ENCODE measurements around the gene MOV10. TPM values are rescaled to one million over a fixed set of nuclear protein-coding genes. Genes with fewer than 3 reads are reported as not detected.

MOV10 gene
- total RNA-seq, result 53.0 TPM

- peak within 1 kb of the TSS; percentile 93 for H3K27ac ChIP-seq
- H3K27me3 ChIP-seq, result no peaks in the 10 kb centered on the region
- TF ChIP-seq CTCF (IDR thresholded peaks at IDR 0.05), result no peak
- peak; percentile 9 to 80 for TF ChIP-seq POLR2AphosphoS5 (IDR thresholded peaks at IDR 0.05; ENCODE audit: insufficient read depth in 1 of 2, low read depth in 1 of 2)
- intact Hi-C loops (cut with DNase I), result loop anchor here (5.0 kb wide), 1 partner anchor 38 kb away; no protein-coding TSS in a partner anchor
- DNase-seq (ENCODE audit: extremely low spot score in 2 of 2), result peak in 1 of 2 donors; percentile 88
- H3K9me3 ChIP-seq, result no peaks in the 10 kb centered on the region
- H3K4me3 ChIP-seq, result peak within 1 kb of the TSS; percentile 69 to 75
- H3K4me1 ChIP-seq, result peaks cover 30% of the 10 kb centered on the region
- H3K36me3 ChIP-seq, result peaks cover 0 to 5% of the 10 kb centered on the region in 2 donors
Observed at GRCh38 chr1:112674440-112674985, at the start of gene MOV10. Gene MOV10 (plus strand): TSS chr1:112674659. CDS start chr1:112674913, 254 bp downstream.

- no peak overlapping the region for H3K4me3 ChIP-seq
- no peak for DNase-seq (ENCODE audit: extremely low spot score in 2 of 2)
- H3K27ac ChIP-seq, result no peak overlapping the region
- no peaks in the 10 kb centered on the region for H3K27me3 ChIP-seq
- intact Hi-C loops (cut with DNase I), result no loop called here
- TF ChIP-seq CTCF (IDR thresholded peaks at IDR 0.05) (no peak), POLR2AphosphoS5 (IDR thresholded peaks at IDR 0.05; ENCODE audit: insufficient read depth in 1 of 2, low read depth in 1 of 2) (no peak), POLR2A (IDR thresholded peaks at IDR 0.05) (no peak)
- H3K9me3 ChIP-seq, result no peaks in the 10 kb centered on the region
- H3K4me1 ChIP-seq, result peaks cover 92% of the 10 kb centered on the region
- H3K36me3 ChIP-seq, result no peaks in the 10 kb centered on the region
Observed at GRCh38 chr1:112625696-112626095, 48.8 kb upstream of the MOV10 start.

GRCh38 chr1:112626193-112626592 is 48.3 kb upstream of the MOV10 start:
- Histone ChIP-seq H3K9me3 (no peaks in the 10 kb centered on the region), H3K27ac (no peak overlapping the region), H3K4me1 (peaks cover 91% of the 10 kb centered on the region), H3K27me3 (no peaks in the 10 kb centered on the region), H3K36me3 (no peaks in the 10 kb centered on the region), H3K4me3 (no peak overlapping the region)
- DNase-seq (ENCODE audit: extremely low spot score in 2 of 2), result no peak
- intact Hi-C loops (cut with DNase I), result no loop called here
- TF ChIP-seq POLR2AphosphoS5 (IDR thresholded peaks at IDR 0.05; ENCODE audit: insufficient read depth in 1 of 2, low read depth in 1 of 2) (no peak), POLR2A (IDR thresholded peaks at IDR 0.05) (no peak), CTCF (IDR thresholded peaks at IDR 0.05) (no peak)

GRCh38 chr1:112626887-112627286 is 47.6 kb upstream of the MOV10 start:
- H3K4me3 ChIP-seq, result no peak overlapping the region
- peaks cover 91% of the 10 kb centered on the region for H3K4me1 ChIP-seq
- no peaks in the 10 kb centered on the region for H3K27me3 ChIP-seq
- H3K9me3 ChIP-seq, result no peaks in the 10 kb centered on the region
- no peak overlapping the region for H3K27ac ChIP-seq
- no peak for DNase-seq (ENCODE audit: extremely low spot score in 2 of 2)
- no peaks in the 10 kb centered on the region for H3K36me3 ChIP-seq
- intact Hi-C loops (cut with DNase I), result no loop called here
- TF ChIP-seq POLR2AphosphoS5 (IDR thresholded peaks at IDR 0.05; ENCODE audit: insufficient read depth in 1 of 2, low read depth in 1 of 2) (no peak), POLR2A (IDR thresholded peaks at IDR 0.05) (no peak), CTCF (IDR thresholded peaks at IDR 0.05) (no peak)

GRCh38 chr1:112628516-112628915 is 45.9 kb upstream of the MOV10 start:
- Histone ChIP-seq H3K27ac (no peak overlapping the region), H3K27me3 (no peaks in the 10 kb centered on the region), H3K4me3 (no peak overlapping the region), H3K36me3 (no peaks in the 10 kb centered on the region), H3K9me3 (no peaks in the 10 kb centered on the region), H3K4me1 (peaks cover 84% of the 10 kb centered on the region)
- intact Hi-C loops (cut with DNase I), result no loop called here
- TF ChIP-seq POLR2AphosphoS5 (IDR thresholded peaks at IDR 0.05; ENCODE audit: insufficient read depth in 1 of 2, low read depth in 1 of 2) (no peak), POLR2A (IDR thresholded peaks at IDR 0.05) (no peak), CTCF (IDR thresholded peaks at IDR 0.05) (no peak)
- no peak for DNase-seq (ENCODE audit: extremely low spot score in 2 of 2)
